HepG2 (cell line): ENCODE measurements around the gene OR52W1. TPM values are rescaled to one million over a fixed set of nuclear protein-coding genes. Genes with fewer than 3 reads are reported as not detected.

Experiments used
- ATAC-seq: fragments of 200-7000 bp; cut with Tn5 transposase; 3 replicates; pipeline ENCODE4 v1.9.1; 2020; ENCODE audit warnings: mild to moderate bottlenecking, moderate library complexity
- BruUV-seq: library from RNA; stranded (reverse); fragments of 400-500 nt; replicated peaks from 2 replicates; lab custom pipeline; 2021; lab: Mats Ljungman, UMichigan
- CTCF ChIA-PET: fragments of 300-600 bp; formaldehyde crosslinking; extraction: SDS; loops from one replicate; lab custom pipeline; 2021; ENCODE audit warnings: low total read pairs, inconsistent platforms, low intra/inter-chr PET ratio; lab: Yijun Ruan, JAX
- POLR2A ChIA-PET: fragments of 350-600 bp; sonication (Branson Sonifier 250); formaldehyde crosslinking; loops from one replicate; lab custom pipeline; 2020; ENCODE audit warnings: antibody characterized with exemption, inconsistent platforms; lab: Yijun Ruan, JAX
- DNase-seq: peaks from one replicate; pipeline ENCODE4 v3.0.0-alpha.2; 2015; ENCODE audit warnings: low spot score
- FAIRE-seq: peaks from 3 replicates; lab custom pipeline; 2011; peaks lifted over from hg19 to GRCh38; lab: Jason Lieb, UNC
- H2AFZ ChIP-seq: one replicate; pipeline ENCODE4 v1.6.1; 2011; ENCODE audit warnings: low read length, inconsistent platforms
- H3K27ac ChIP-seq: fragments of 300-600 bp; 3 replicates; pipeline ENCODE4 v1.8.0; 2011; ENCODE audit warnings: mixed run types, mild to moderate bottlenecking, mixed read lengths, low read length, inconsistent platforms; ENCODE audit not compliant: insufficient read depth; ENCODE audit errors: extremely low read length
- H3K27me3 ChIP-seq, 2 experiments: fragments of 200-600 bp in 1 of 2; 2 replicates in 1 of 2; 3 replicates in 1 of 2; pipeline versions ENCODE4 v1.6.0 to v1.8.0; 2011; ENCODE audit warnings: low read length in 2 of 2, mild to moderate bottlenecking in 2 of 2, moderate library complexity in 2 of 2, inconsistent platforms in 1 of 2; ENCODE audit not compliant: insufficient read depth in 2 of 2, control insufficient read depth in 1 of 2
- H3K36me3 ChIP-seq, 2 experiments: fragments of 200-600 bp in 1 of 2; replicated peaks in 1 of 2; 2 replicates in 1 of 2; 3 replicates in 1 of 2; pipeline versions ENCODE4 v1.5.1 to v1.8.0; 2011; ENCODE audit warnings: low read length in 2 of 2, inconsistent platforms in 1 of 2; ENCODE audit not compliant: insufficient read depth in 2 of 2, control insufficient read depth in 1 of 2
- H3K4me1 ChIP-seq: 2 replicates; pipeline ENCODE4 v1.5.1; 2012; ENCODE audit warnings: low read length, inconsistent platforms; ENCODE audit not compliant: insufficient read depth
- H3K4me2 ChIP-seq: 2 replicates; pipeline ENCODE4 v1.6.0; 2011; ENCODE audit warnings: low read depth, low read length, inconsistent platforms
- H3K4me3 ChIP-seq, 3 experiments: fragments of 200-600 bp in 1 of 3; sonication (generic), shearing (Covaris generic) in 1 of 3; replicated peaks in 1 of 3; 2 replicates each; pipeline ENCODE4 v1.5.1; 2011 to 2016; ENCODE audit warnings: low read length in 3 of 3, inconsistent platforms in 2 of 3, low read depth in 2 of 3, mild to moderate bottlenecking in 2 of 3, control low read depth in 1 of 3, mixed read lengths in 1 of 3; ENCODE audit not compliant: insufficient read depth in 1 of 3
- H3K79me2 ChIP-seq: one replicate; pipeline ENCODE4 v1.6.1; 2011; ENCODE audit warnings: low read length, inconsistent platforms; ENCODE audit not compliant: insufficient read depth
- H3K9ac ChIP-seq: 2 replicates; pipeline ENCODE4 v1.6.0; 2011; ENCODE audit warnings: mild to moderate bottlenecking, low read depth, low read length, inconsistent platforms; ENCODE audit not compliant: insufficient read depth
- H3K9me3 ChIP-seq: 2 replicates; pipeline ENCODE4 v1.5.1; 2012; ENCODE audit warnings: mild to moderate bottlenecking, low read length
- H4K20me1 ChIP-seq: 2 replicates; pipeline ENCODE4 v1.6.0; 2011; ENCODE audit warnings: inconsistent platforms, mild to moderate bottlenecking, low read length, moderate library complexity; ENCODE audit not compliant: insufficient read depth
- CCDC6 ChIP-seq: sonication (generic); formaldehyde crosslinking; IDR thresholded peaks from 2 replicates; pipeline ENCODE4 v1.8.1; 2022; ENCODE audit warnings: mild to moderate bottlenecking, missing genetic modification reagents, moderate library complexity
- E2F2 ChIP-seq: sonication (generic); formaldehyde crosslinking; IDR thresholded peaks from 2 replicates; pipeline ENCODE4 v1.4.0; 2020; ENCODE audit warnings: missing genetic modification reagents, borderline replicate concordance
- ELF1 ChIP-seq: sonication (generic); formaldehyde crosslinking; IDR thresholded peaks from 2 replicates; pipeline ENCODE4 v1.4.0; 2020; ENCODE audit warnings: missing genetic modification reagents
- KMT2A ChIP-seq: sonication (generic); formaldehyde crosslinking; IDR thresholded peaks from 2 replicates; pipeline ENCODE4 v1.4.0; 2020; ENCODE audit warnings: missing genetic modification reagents
- NFYC ChIP-seq: IDR thresholded peaks from 2 replicates; pipeline ENCODE4 v1.6.1; 2016; ENCODE audit warnings: missing genetic modification reagents, missing compliant biosample characterization
- PRDM10 ChIP-seq: sonication (generic); formaldehyde crosslinking; IDR thresholded peaks from 2 replicates; pipeline ENCODE4 v1.4.0; 2020; ENCODE audit warnings: low read depth, missing genetic modification reagents
- TARDBP ChIP-seq: sonication (generic); formaldehyde crosslinking; IDR thresholded peaks from 2 replicates; pipeline ENCODE4 v1.8.0; 2022; ENCODE audit warnings: mild to moderate bottlenecking, missing genetic modification reagents
- ZBTB3 ChIP-seq: sonication (generic); formaldehyde crosslinking; IDR thresholded peaks from 2 replicates; pipeline ENCODE4 v1.4.0; 2020; ENCODE audit warnings: low read depth, mild to moderate bottlenecking, moderate library complexity, missing genetic modification reagents, borderline replicate concordance
- ZFP41 ChIP-seq: sonication (generic); formaldehyde crosslinking; IDR thresholded peaks from 2 replicates; pipeline ENCODE4 v1.4.0; 2020; ENCODE audit warnings: mild to moderate bottlenecking, missing genetic modification reagents, borderline replicate concordance
- ZNF232 ChIP-seq: sonication (generic); formaldehyde crosslinking; IDR thresholded peaks from 2 replicates; pipeline ENCODE4 v1.4.0; 2020; ENCODE audit warnings: missing genetic modification reagents, borderline replicate concordance
- ZNF574 ChIP-seq: sonication (generic); formaldehyde crosslinking; IDR thresholded peaks from 2 replicates; pipeline ENCODE4 v1.4.0; 2020; ENCODE audit warnings: missing genetic modification reagents
- WGBS: methylation state at CpG from one replicate; pipeline ENCODE4 v1.1.6; 2017; ENCODE audit warnings: low lambda C conversion rate; 5-methylcytosine and 5-hydroxymethylcytosine counted together
- in situ Hi-C: cut with HindIII; loops from 2 replicates; pipeline ENCODE4 v1.10.0; 2017; ENCODE audit warnings: low pct_unique_long_range_greater_than_20kb; ENCODE audit not compliant: extremely low pct_ligation_motif_present
- intact Hi-C: fragments of 100-400 bp; cut with micrococcal nuclease; formaldehyde crosslinking; loops from one replicate; pipeline ENCODE4 v1.10.0; 2022; ENCODE audit not compliant: unreplicated experiment
- polyA plus RNA-seq, 8 experiments: library from polyadenylated mRNA; depleted of rRNA in 3 of 8; stranded (reverse) in 7 of 8; unstranded in 1 of 8; fragments of >200 nt; fragmentation: Illumina TruSeq in 4 of 8; extraction: Trizol in 4 of 8; gene quantifications; 2 replicates each; pipeline versions ENCODE4 v1.2.1 to v1.2.3, GENCODE V29; 2011 to 2016; ENCODE audit warnings: low read depth in 4 of 8, missing spikeins in 1 of 8, mixed read lengths in 1 of 8; ENCODE audit not compliant: insufficient read depth in 1 of 8
- total RNA-seq, 5 experiments: library from RNA; depleted of rRNA; stranded (reverse); fragments of >200 nt; fragmentation: Illumina TruSeq; extraction: Trizol; gene quantifications; 2 replicates each; pipeline ENCODE4 v1.2.3, GENCODE V29; 2016; ENCODE audit warnings: low read depth in 1 of 5
- TF ChIP-seq, protein P1 (sequence below): sonication (generic); formaldehyde crosslinking; IDR thresholded peaks from 2 replicates; pipeline ENCODE4 v1.5.0; 2020; ENCODE audit warnings: missing genetic modification reagents, mild to moderate bottlenecking, borderline replicate concordance
- TF ChIP-seq, protein P2 (sequence below): sonication (generic); formaldehyde crosslinking; IDR thresholded peaks from 2 replicates; pipeline ENCODE4 v1.4.0; 2020; ENCODE audit warnings: missing genetic modification reagents, mild to moderate bottlenecking, borderline replicate concordance

OR52W1 gene
- total and polyA plus RNA-seq, 2 of the 13 experiments (the other 11 are each of a cell fraction or from before 2014, with no cell fraction given): not detected

GRCh38 chr11:6194065-6194581 lies 4.9 kb upstream of the OR52W1 start:
- Histone ChIP-seq H3K79me2 (no peaks in the 10 kb centered on the region), H3K4me3 (no peak overlapping the region), H2AFZ (no peak overlapping the region), H3K9ac (no peak overlapping the region), H3K36me3 (no peaks in the 10 kb centered on the region), H3K27me3 (peaks cover 1 to 5% of the 10 kb centered on the region in 2 experiments; a peak in 3 of 5 replicates), H3K4me2 (no peak overlapping the region), H3K9me3 (no peaks in the 10 kb centered on the region), H3K27ac (no peak overlapping the region), H4K20me1 (no peaks in the 10 kb centered on the region), H3K4me1 (no peaks in the 10 kb centered on the region)
- DNase-seq: no peak
- no peak for FAIRE-seq
- ATAC-seq: no peak
- BruUV-seq: no TSS peak
- POLR2A ChIA-PET: no interaction called here
- in situ Hi-C loops: no loop called here
- CTCF ChIA-PET: no interaction called here
- WGBS: 0% methylated on average over 1 of the region's 1 CpG
- intact Hi-C loops: no loop called here
- TF ChIP-seq, protein P1, sequence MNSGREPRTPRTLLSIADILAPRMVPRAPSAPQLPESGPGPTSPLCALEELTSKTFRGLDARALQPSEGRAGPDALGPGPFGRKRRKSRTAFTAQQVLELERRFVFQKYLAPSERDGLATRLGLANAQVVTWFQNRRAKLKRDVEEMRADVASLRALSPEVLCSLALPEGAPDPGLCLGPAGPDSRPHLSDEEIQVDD (CRISPR knock-in tag): no peak
- no peak for TF ChIP-seq TARDBP (CRISPR knock-in tag)
- no peak for TF ChIP-seq ZFP41
- TF ChIP-seq ZBTB3 (CRISPR knock-in tag): no peak
- TF ChIP-seq KMT2A (CRISPR knock-in tag): no peak
- TF ChIP-seq, protein P2, sequence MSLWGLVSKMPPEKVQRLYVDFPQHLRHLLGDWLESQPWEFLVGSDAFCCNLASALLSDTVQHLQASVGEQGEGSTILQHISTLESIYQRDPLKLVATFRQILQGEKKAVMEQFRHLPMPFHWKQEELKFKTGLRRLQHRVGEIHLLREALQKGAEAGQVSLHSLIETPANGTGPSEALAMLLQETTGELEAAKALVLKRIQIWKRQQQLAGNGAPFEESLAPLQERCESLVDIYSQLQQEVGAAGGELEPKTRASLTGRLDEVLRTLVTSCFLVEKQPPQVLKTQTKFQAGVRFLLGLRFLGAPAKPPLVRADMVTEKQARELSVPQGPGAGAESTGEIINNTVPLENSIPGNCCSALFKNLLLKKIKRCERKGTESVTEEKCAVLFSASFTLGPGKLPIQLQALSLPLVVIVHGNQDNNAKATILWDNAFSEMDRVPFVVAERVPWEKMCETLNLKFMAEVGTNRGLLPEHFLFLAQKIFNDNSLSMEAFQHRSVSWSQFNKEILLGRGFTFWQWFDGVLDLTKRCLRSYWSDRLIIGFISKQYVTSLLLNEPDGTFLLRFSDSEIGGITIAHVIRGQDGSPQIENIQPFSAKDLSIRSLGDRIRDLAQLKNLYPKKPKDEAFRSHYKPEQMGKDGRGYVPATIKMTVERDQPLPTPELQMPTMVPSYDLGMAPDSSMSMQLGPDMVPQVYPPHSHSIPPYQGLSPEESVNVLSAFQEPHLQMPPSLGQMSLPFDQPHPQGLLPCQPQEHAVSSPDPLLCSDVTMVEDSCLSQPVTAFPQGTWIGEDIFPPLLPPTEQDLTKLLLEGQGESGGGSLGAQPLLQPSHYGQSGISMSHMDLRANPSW (CRISPR knock-in tag): no peak
- TF ChIP-seq ZNF574: no peak
- no peak for TF ChIP-seq ZNF232
- TF ChIP-seq NFYC (CRISPR knock-in tag): no peak
- no peak for TF ChIP-seq ELF1 (CRISPR knock-in tag)
- no peak for TF ChIP-seq PRDM10 (CRISPR knock-in tag)
- TF ChIP-seq CCDC6 (CRISPR knock-in tag): no peak
- no peak for TF ChIP-seq E2F2 (CRISPR knock-in tag)
